SK-N-SH (cell line): ENCODE results near the gene DCAKD. TPM values are rescaled to one million over a fixed set of nuclear protein-coding genes. Genes with fewer than 3 reads are reported as not detected.

ENCODE experiments used
- CTCF ChIA-PET: fragments of 300-600, 350-600 bp; formaldehyde crosslinking; extraction: SDS; loops from one replicate; lab custom pipeline; 2021; lab: Yijun Ruan, JAX
- POLR2A ChIA-PET: fragments of 350-600 bp; sonication (Branson Sonifier 250); formaldehyde crosslinking; extraction: SDS; loops from one replicate; lab custom pipeline; 2020; ENCODE audit warnings: antibody characterized with exemption, inconsistent platforms; lab: Yijun Ruan, JAX
- DNase-seq: peaks from one replicate; pipeline ENCODE4 v3.0.0; 2012
- H2AFZ ChIP-seq: fragments of 200-600 bp; sonication (generic); 2 replicates; pipeline ENCODE4 v1.8.1; 2016; ENCODE audit warnings: antibody characterized with exemption, mild to moderate bottlenecking, low read depth
- H3F3A ChIP-seq: fragments of 200-600 bp; sonication (generic); replicated peaks from 2 replicates; pipeline ENCODE3; 2016; ENCODE audit warnings: antibody characterized with exemption, mild to moderate bottlenecking; ENCODE audit not compliant: insufficient read depth
- H3K27ac ChIP-seq, 2 experiments: fragments of 200-500 bp in 1 of 2; fragments of 200-600 bp in 1 of 2; sonication (Bioruptor generic) in 1 of 2; sonication (generic), shearing (Covaris generic) in 1 of 2; 2 replicates each; pipeline versions ENCODE4 v1.5.1 to v1.6.1; 2014 to 2016; ENCODE audit warnings: low read depth in 2 of 2, inconsistent platforms in 1 of 2, low read length in 1 of 2, mild to moderate bottlenecking in 1 of 2, mixed read lengths in 1 of 2
- H3K27me3 ChIP-seq: fragments of 200-600 bp; sonication (generic), shearing (Covaris generic); 2 replicates; pipeline ENCODE4 v1.6.1; 2016; ENCODE audit warnings: mixed run types; ENCODE audit not compliant: insufficient read depth
- H3K36me3 ChIP-seq, 2 experiments: fragments of 200-500 bp in 1 of 2; fragments of 200-600 bp in 1 of 2; sonication (Bioruptor generic) in 1 of 2; sonication (generic) in 1 of 2; replicated peaks in 1 of 2; 2 replicates each; pipeline versions ENCODE3 to v1.5.1; 2014 to 2016; ENCODE audit warnings: low read length in 1 of 2, mild to moderate bottlenecking in 1 of 2; ENCODE audit not compliant: insufficient read depth in 2 of 2, control insufficient read depth in 1 of 2
- H3K4me1 ChIP-seq, 2 experiments: fragments of 200-500 bp in 1 of 2; fragments of 200-600 bp in 1 of 2; sonication (Bioruptor generic) in 1 of 2; sonication (generic), shearing (Covaris generic) in 1 of 2; 2 replicates each; pipeline versions ENCODE4 v1.5.1 to v1.6.1; 2014 to 2016; ENCODE audit warnings: low read depth in 1 of 2, low read length in 1 of 2, mixed run types in 1 of 2; ENCODE audit not compliant: insufficient read depth in 2 of 2, control insufficient read depth in 1 of 2
- H3K4me2 ChIP-seq: fragments of 200-600 bp; sonication (generic), shearing (Covaris generic); 2 replicates; pipeline ENCODE4 v1.6.1; 2017; ENCODE audit warnings: mixed run types
- H3K4me3 ChIP-seq, 2 experiments: fragments of 200-500 bp in 1 of 2; fragments of 200-600 bp in 1 of 2; sonication (Bioruptor generic) in 1 of 2; sonication (generic), shearing (Covaris generic) in 1 of 2; 2 replicates each; pipeline versions ENCODE4 v1.5.1 to v1.8.1; 2014 to 2016; ENCODE audit warnings: low read depth in 2 of 2, inconsistent platforms in 1 of 2, low read length in 1 of 2, mild to moderate bottlenecking in 1 of 2, mixed read lengths in 1 of 2, moderate library complexity in 1 of 2
- H3K79me2 ChIP-seq: fragments of 200-600 bp; sonication (generic); 2 replicates; pipeline ENCODE4 v1.8.1; 2017; ENCODE audit warnings: mild to moderate bottlenecking; ENCODE audit not compliant: insufficient read depth
- H3K9ac ChIP-seq: fragments of 200-600 bp; sonication (generic); 2 replicates; pipeline ENCODE4 v1.6.1; 2017; ENCODE audit warnings: mixed run types
- H3K9me2 ChIP-seq: fragments of 200-600 bp; sonication (generic); 2 replicates; pipeline ENCODE4 v1.6.1; 2017; ENCODE audit warnings: mixed run types
- H3K9me3 ChIP-seq: fragments of 200-600 bp; sonication (generic); 2 replicates; pipeline ENCODE4 v1.6.1; 2017; ENCODE audit warnings: mixed run types, mild to moderate bottlenecking, moderate library complexity
- H4K20me1 ChIP-seq: fragments of 200-600 bp; sonication (generic); 2 replicates; pipeline ENCODE4 v1.6.1; 2017; ENCODE audit warnings: mild to moderate bottlenecking, mixed run types; ENCODE audit not compliant: insufficient read depth
- ELF1 ChIP-seq: IDR thresholded peaks from 2 replicates; pipeline ENCODE4 v1.4.0; 2012
- EZH2phosphoT487 ChIP-seq: fragments of 200-600 bp; sonication (generic); IDR thresholded peaks from 2 replicates; pipeline ENCODE4 v1.6.1; 2017; ENCODE audit warnings: low read depth, mixed run types, mild to moderate bottlenecking, antibody characterized with exemption, moderate library complexity, borderline replicate concordance
- FOSL2 ChIP-seq: IDR thresholded peaks from 2 replicates; pipeline ENCODE4 v1.4.0; 2012; ENCODE audit warnings: low read depth, mild to moderate bottlenecking, moderate library complexity, borderline replicate concordance
- GATA2 ChIP-seq: sonication (generic); formaldehyde crosslinking; IDR thresholded peaks from 2 replicates; pipeline ENCODE4 v1.5.0; 2020; ENCODE audit warnings: mild to moderate bottlenecking, missing genetic modification reagents
- YY1 ChIP-seq: IDR thresholded peaks from 2 replicates; pipeline ENCODE4 v1.4.0; 2012; ENCODE audit warnings: low read depth, mild to moderate bottlenecking
- WGBS: methylation state at CpG from one replicate; pipeline ENCODE4 v1.1.6; 2017; ENCODE audit warnings: low lambda C conversion rate; 5-methylcytosine and 5-hydroxymethylcytosine counted together
- polyA plus RNA-seq, 3 experiments: library from polyadenylated mRNA; depleted of rRNA; stranded (reverse); fragments of >200 nt; gene quantifications; 2 replicates each; pipeline ENCODE4 v1.2.3, GENCODE V29; 2012
- TF ChIP-seq, protein P1 (sequence below): fragments of 200-600 bp; sonication (generic); IDR thresholded peaks from 2 replicates; pipeline ENCODE4 v1.6.1; 2017; ENCODE audit warnings: antibody characterized with exemption, mild to moderate bottlenecking, moderate library complexity
- TF ChIP-seq, protein P2 (sequence below): IDR thresholded peaks from 2 replicates; pipeline ENCODE4 v1.4.0; 2012; ENCODE audit warnings: low read depth, borderline replicate concordance
- TF ChIP-seq, protein P3 (sequence below): IDR thresholded peaks from 2 replicates; pipeline ENCODE4 v1.6.1; 2012; ENCODE audit warnings: mild to moderate bottlenecking, low read depth, low read length, moderate library complexity
- TF ChIP-seq, protein P4 (sequence below): IDR thresholded peaks from 2 replicates; pipeline ENCODE4 v1.4.0; 2012; ENCODE audit warnings: low read depth, borderline replicate concordance
- TF ChIP-seq, protein P5 (sequence below): IDR thresholded peaks from 2 replicates; pipeline ENCODE4; 2012

Gene DCAKD
- polyA plus RNA-seq, 1 of the 3 experiments (the other 2 are of a cell fraction): 48.8 TPM

DNA sequence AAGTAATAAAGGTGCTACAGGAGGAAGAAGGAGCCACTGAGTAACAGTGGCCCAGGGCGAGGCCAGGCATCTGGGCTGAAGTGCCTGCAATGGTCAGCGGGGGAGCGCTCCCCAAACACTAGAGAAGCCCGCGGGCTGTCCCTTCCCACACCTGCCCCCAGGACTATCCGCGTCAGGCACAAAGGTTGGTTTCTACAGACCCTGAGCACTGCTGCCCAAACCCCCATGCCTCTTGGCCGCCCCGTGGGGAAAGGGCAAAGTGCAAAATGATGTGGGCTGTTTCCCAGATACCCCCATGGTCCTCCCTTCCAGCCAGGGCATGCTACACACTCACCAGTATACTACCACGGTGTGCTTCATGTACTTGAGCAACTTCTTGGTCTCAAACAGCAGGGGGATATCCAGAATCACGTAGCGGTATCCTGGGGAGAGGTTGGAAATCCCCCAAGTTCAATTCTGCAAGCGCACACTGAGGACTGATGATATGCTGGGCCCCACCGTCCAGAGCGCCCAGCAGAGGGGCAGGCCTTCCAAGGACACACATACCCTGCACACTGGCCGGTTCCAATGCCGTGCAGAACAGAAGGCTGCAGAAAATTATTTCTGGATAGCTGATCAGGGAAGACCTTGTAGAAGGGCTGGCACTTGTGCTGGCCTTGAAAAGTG is 21.5 kb downstream of the DCAKD start:
- H3K9me2 ChIP-seq: no peaks in the 10 kb centered on the region
- H3K27me3 ChIP-seq: no peaks in the 10 kb centered on the region
- no peak overlapping the region for H2AFZ ChIP-seq
- H3K27ac ChIP-seq: peak overlapping the region in 1 of 2 experiments; percentile 96; a peak in 2 of 4 replicates
- no peak overlapping the region for H3K4me2 ChIP-seq
- no peak for DNase-seq
- 93% methylated on average over 17 of the region's 17 CpGs for WGBS
- no peak for TF ChIP-seq YY1
- TF ChIP-seq, protein P1, sequence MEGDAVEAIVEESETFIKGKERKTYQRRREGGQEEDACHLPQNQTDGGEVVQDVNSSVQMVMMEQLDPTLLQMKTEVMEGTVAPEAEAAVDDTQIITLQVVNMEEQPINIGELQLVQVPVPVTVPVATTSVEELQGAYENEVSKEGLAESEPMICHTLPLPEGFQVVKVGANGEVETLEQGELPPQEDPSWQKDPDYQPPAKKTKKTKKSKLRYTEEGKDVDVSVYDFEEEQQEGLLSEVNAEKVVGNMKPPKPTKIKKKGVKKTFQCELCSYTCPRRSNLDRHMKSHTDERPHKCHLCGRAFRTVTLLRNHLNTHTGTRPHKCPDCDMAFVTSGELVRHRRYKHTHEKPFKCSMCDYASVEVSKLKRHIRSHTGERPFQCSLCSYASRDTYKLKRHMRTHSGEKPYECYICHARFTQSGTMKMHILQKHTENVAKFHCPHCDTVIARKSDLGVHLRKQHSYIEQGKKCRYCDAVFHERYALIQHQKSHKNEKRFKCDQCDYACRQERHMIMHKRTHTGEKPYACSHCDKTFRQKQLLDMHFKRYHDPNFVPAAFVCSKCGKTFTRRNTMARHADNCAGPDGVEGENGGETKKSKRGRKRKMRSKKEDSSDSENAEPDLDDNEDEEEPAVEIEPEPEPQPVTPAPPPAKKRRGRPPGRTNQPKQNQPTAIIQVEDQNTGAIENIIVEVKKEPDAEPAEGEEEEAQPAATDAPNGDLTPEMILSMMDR: no peak
- TF ChIP-seq EZH2phosphoT487: no peak
- TF ChIP-seq, protein P2, sequence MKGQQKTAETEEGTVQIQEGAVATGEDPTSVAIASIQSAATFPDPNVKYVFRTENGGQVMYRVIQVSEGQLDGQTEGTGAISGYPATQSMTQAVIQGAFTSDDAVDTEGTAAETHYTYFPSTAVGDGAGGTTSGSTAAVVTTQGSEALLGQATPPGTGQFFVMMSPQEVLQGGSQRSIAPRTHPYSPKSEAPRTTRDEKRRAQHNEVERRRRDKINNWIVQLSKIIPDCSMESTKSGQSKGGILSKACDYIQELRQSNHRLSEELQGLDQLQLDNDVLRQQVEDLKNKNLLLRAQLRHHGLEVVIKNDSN: no peak
- TF ChIP-seq, protein P3, sequence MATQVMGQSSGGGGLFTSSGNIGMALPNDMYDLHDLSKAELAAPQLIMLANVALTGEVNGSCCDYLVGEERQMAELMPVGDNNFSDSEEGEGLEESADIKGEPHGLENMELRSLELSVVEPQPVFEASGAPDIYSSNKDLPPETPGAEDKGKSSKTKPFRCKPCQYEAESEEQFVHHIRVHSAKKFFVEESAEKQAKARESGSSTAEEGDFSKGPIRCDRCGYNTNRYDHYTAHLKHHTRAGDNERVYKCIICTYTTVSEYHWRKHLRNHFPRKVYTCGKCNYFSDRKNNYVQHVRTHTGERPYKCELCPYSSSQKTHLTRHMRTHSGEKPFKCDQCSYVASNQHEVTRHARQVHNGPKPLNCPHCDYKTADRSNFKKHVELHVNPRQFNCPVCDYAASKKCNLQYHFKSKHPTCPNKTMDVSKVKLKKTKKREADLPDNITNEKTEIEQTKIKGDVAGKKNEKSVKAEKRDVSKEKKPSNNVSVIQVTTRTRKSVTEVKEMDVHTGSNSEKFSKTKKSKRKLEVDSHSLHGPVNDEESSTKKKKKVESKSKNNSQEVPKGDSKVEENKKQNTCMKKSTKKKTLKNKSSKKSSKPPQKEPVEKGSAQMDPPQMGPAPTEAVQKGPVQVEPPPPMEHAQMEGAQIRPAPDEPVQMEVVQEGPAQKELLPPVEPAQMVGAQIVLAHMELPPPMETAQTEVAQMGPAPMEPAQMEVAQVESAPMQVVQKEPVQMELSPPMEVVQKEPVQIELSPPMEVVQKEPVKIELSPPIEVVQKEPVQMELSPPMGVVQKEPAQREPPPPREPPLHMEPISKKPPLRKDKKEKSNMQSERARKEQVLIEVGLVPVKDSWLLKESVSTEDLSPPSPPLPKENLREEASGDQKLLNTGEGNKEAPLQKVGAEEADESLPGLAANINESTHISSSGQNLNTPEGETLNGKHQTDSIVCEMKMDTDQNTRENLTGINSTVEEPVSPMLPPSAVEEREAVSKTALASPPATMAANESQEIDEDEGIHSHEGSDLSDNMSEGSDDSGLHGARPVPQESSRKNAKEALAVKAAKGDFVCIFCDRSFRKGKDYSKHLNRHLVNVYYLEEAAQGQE: no peak
- TF ChIP-seq, protein P4, sequence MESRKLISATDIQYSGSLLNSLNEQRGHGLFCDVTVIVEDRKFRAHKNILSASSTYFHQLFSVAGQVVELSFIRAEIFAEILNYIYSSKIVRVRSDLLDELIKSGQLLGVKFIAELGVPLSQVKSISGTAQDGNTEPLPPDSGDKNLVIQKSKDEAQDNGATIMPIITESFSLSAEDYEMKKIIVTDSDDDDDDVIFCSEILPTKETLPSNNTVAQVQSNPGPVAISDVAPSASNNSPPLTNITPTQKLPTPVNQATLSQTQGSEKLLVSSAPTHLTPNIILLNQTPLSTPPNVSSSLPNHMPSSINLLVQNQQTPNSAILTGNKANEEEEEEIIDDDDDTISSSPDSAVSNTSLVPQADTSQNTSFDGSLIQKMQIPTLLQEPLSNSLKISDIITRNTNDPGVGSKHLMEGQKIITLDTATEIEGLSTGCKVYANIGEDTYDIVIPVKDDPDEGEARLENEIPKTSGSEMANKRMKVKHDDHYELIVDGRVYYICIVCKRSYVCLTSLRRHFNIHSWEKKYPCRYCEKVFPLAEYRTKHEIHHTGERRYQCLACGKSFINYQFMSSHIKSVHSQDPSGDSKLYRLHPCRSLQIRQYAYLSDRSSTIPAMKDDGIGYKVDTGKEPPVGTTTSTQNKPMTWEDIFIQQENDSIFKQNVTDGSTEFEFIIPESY: no peak
- TF ChIP-seq, protein P5, sequence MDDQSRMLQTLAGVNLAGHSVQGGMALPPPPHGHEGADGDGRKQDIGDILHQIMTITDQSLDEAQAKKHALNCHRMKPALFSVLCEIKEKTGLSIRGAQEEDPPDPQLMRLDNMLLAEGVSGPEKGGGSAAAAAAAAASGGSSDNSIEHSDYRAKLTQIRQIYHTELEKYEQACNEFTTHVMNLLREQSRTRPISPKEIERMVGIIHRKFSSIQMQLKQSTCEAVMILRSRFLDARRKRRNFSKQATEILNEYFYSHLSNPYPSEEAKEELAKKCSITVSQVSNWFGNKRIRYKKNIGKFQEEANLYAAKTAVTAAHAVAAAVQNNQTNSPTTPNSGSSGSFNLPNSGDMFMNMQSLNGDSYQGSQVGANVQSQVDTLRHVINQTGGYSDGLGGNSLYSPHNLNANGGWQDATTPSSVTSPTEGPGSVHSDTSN: no peak
- TF ChIP-seq ELF1: no peak
- no peak for TF ChIP-seq FOSL2
- TF ChIP-seq GATA2 (CRISPR knock-in tag): no peak
- H3K9ac ChIP-seq: no peak overlapping the region
- CTCF ChIA-PET: interaction anchor here (1.9 to 6.2 kb wide), 4 partner anchors 9 to 109 kb away, joined by 8 to 67 read pairs (median 22); partner anchors contain the start of gene ACBD4
- no peaks in the 10 kb centered on the region; the same call in 1 of the 2 replicates for H3K79me2 ChIP-seq
- no peak overlapping the region for H3K4me3 ChIP-seq
- peaks cover 8 to 31% of the 10 kb centered on the region in 2 experiments for H3K36me3 ChIP-seq
- H3F3A ChIP-seq: no peaks in the 10 kb centered on the region
- peaks cover 0 to 39% of the 10 kb centered on the region in 2 experiments; a peak in 2 of 4 replicates for H3K4me1 ChIP-seq
- H4K20me1 ChIP-seq: no peaks in the 10 kb centered on the region
- no peaks in the 10 kb centered on the region for H3K9me3 ChIP-seq
- POLR2A ChIA-PET: no interaction called here
